ENCODE measurements around the gene DENND1A. TPM values are rescaled to one million over a fixed set of nuclear protein-coding genes. Genes with fewer than 3 reads are reported as not detected.

The DENND1A gene
- total RNA-seq, 1 experiment from 2014 or later = 42.5 TPM

DNA sequence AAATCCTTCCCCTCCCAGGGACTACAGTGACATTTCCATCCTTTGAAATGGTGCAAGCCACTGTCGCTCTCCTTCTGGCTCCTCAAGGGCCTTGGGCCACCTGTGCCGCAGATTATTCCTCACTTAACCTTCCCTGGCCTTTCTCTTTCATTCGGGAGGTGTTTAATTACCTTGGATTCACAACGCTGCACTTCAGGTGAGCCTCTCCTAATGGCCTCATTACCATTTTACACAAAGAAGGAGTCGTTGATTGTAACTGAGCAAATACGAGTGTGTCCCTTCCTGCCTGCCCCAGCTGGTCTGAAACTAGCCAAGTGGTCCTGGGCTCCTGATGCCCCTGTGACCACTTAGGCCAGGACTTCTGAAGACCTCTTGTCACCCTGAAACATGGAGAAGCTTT is 368.9 kb downstream of the DENND1A start:
- H3K27ac Mint-ChIP-seq (ENCODE audit: low read depth, unreplicated experiment) = no peak overlapping the region
- no TSS peak for BruUV-seq (replicated peaks)
- no peaks in the 10 kb centered on the region for H3K27me3 Mint-ChIP-seq (ENCODE audit: insufficient read depth, unreplicated experiment)
- H3K4me3 Mint-ChIP-seq (ENCODE audit: unreplicated experiment) = no peak overlapping the region
- intact Hi-C loops (cut with micrococcal nuclease) = no loop called here
- peaks cover 8% of the 10 kb centered on the region for H3K4me1 Mint-ChIP-seq (ENCODE audit: insufficient read depth, unreplicated experiment)
- ChIA-PET CTCF (no interaction called here), POLR2A (no interaction called here)
- H3K9me3 Mint-ChIP-seq (ENCODE audit: unreplicated experiment) = no peaks in the 10 kb centered on the region
- peaks cover 11% of the 10 kb centered on the region for H3K36me3 Mint-ChIP-seq (ENCODE audit: insufficient read depth, unreplicated experiment)
- DNase-seq (ENCODE audit: unreplicated experiment) = no peak
- TF ChIP-seq, protein P1, sequence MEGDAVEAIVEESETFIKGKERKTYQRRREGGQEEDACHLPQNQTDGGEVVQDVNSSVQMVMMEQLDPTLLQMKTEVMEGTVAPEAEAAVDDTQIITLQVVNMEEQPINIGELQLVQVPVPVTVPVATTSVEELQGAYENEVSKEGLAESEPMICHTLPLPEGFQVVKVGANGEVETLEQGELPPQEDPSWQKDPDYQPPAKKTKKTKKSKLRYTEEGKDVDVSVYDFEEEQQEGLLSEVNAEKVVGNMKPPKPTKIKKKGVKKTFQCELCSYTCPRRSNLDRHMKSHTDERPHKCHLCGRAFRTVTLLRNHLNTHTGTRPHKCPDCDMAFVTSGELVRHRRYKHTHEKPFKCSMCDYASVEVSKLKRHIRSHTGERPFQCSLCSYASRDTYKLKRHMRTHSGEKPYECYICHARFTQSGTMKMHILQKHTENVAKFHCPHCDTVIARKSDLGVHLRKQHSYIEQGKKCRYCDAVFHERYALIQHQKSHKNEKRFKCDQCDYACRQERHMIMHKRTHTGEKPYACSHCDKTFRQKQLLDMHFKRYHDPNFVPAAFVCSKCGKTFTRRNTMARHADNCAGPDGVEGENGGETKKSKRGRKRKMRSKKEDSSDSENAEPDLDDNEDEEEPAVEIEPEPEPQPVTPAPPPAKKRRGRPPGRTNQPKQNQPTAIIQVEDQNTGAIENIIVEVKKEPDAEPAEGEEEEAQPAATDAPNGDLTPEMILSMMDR (IDR thresholded peaks at IDR 0.05; ENCODE audit: unreplicated experiment) = no peak

DNA sequence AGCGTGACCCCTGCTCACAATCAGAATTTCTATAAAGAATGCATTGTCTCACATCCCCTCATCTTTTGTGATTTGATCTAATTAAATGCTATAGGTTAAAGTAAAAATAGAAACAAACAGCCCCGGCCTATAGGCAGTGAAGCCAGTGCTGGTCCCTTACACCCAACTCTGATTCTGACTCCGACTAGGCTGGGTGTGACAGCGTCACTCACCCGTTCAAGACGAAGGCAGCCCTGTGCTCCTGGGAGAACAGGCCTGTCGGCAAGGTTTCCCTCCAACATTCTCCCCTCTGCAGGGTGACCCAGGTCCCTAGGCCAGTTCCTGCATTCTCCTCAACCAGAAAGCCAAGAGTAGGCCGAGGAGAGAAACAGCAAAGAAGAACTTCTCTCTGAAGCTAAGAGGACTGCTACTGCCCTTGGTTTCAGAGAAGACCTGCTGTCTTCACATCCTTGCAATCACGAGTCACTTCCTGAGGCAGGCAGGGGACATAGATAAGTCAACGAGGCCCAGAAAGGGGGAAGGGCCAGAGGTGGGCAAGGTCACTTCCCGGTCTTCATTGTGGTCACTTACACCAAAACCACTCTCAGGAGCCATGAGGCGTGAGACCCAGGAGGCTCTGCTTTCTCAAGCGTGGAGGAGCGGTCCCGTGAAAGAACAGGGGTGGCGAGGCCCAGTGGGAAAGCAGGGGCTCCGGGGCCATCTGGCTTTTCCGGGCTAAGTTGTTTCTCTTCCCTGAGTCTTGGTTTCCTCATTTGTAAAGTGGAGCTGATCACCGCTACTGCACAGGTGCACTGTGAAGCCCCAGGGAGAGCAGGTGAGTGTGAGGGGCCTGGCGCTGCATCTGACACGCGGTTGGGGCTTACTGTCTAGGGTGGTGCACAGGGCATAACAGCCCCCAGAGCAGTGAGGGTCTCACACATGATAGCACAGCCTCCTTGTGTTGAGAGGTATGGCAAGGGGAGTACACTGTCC is 373.2 kb downstream of the DENND1A start:
- Mint-ChIP-seq H3K36me3 (ENCODE audit: insufficient read depth, unreplicated experiment) (peaks cover 6% of the 10 kb centered on the region), H3K4me3 (ENCODE audit: unreplicated experiment) (no peak overlapping the region), H3K27ac (ENCODE audit: low read depth, unreplicated experiment) (no peak overlapping the region), H3K9me3 (ENCODE audit: unreplicated experiment) (no peaks in the 10 kb centered on the region), H3K4me1 (ENCODE audit: insufficient read depth, unreplicated experiment) (no peaks in the 10 kb centered on the region), H3K27me3 (ENCODE audit: insufficient read depth, unreplicated experiment) (no peaks in the 10 kb centered on the region)
- no peak for DNase-seq (ENCODE audit: unreplicated experiment)
- BruUV-seq (replicated peaks) = no TSS peak
- CTCF ChIA-PET = interaction anchor here (2.6 kb wide), 1 partner anchor 13 kb away, joined by 9 read pairs; no protein-coding TSS in a partner anchor
- TF ChIP-seq, protein P1 (IDR thresholded peaks at IDR 0.05; ENCODE audit: unreplicated experiment) = no peak
- POLR2A ChIA-PET = no interaction called here
- intact Hi-C loops (cut with micrococcal nuclease) = no loop called here

DNA sequence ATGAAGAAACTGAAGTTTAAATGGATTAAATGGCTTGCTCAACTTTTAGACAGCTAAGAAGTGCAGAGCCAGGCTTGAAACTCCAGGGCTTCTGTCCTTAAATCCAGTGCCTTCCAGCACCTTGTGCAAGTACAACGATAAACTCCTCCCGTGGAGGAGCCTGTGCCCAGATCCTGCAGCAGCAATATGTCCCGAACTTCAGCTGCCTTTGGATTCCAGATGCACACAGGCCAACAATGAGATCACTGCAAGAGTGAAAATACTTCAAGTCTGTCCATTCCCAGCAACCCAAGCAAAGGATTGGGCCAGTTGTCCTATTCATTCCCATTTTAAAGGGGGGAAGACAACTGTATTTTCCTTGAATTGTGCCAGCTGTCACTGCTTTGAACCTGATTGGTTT is 374.3 kb downstream of the DENND1A start:
- POLR2A ChIA-PET = no interaction called here
- H3K9me3 Mint-ChIP-seq (ENCODE audit: unreplicated experiment) = no peaks in the 10 kb centered on the region
- no peaks in the 10 kb centered on the region for H3K4me1 Mint-ChIP-seq (ENCODE audit: insufficient read depth, unreplicated experiment)
- H3K4me3 Mint-ChIP-seq (ENCODE audit: unreplicated experiment) = no peak overlapping the region
- intact Hi-C loops (cut with micrococcal nuclease) = no loop called here
- no peak overlapping the region for H3K27ac Mint-ChIP-seq (ENCODE audit: low read depth, unreplicated experiment)
- H3K36me3 Mint-ChIP-seq (ENCODE audit: insufficient read depth, unreplicated experiment) = peaks cover 6% of the 10 kb centered on the region
- H3K27me3 Mint-ChIP-seq (ENCODE audit: insufficient read depth, unreplicated experiment) = no peaks in the 10 kb centered on the region
- CTCF ChIA-PET = no interaction called here
- TF ChIP-seq, protein P1 (IDR thresholded peaks at IDR 0.05; ENCODE audit: unreplicated experiment) = no peak
- no TSS peak for BruUV-seq (replicated peaks)
- DNase-seq (ENCODE audit: unreplicated experiment) = no peak

DNA sequence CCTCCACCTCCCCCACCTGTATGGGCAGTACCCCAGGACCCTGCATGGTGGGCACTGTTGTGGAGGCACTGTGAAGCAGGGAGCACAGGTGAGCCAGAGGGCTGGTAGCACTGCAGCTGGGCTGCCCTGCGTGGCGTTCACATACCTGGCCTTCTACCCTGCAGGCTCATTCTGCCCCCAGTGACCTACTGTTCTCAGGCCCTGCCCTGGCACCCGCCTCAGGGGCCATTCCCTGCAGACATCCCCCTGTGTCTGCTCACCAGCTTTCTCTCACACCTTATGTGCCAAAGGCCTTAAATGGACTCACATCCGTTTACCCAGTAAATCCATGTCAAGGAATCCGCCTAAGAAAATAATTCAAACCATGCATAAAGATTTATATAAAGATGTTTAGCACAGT is 377.4 kb downstream of the DENND1A start:
- H3K36me3 Mint-ChIP-seq (ENCODE audit: insufficient read depth, unreplicated experiment) = peaks cover 6% of the 10 kb centered on the region
- H3K4me3 Mint-ChIP-seq (ENCODE audit: unreplicated experiment) = no peak overlapping the region
- H3K27me3 Mint-ChIP-seq (ENCODE audit: insufficient read depth, unreplicated experiment) = no peaks in the 10 kb centered on the region
- ChIA-PET CTCF (interaction anchor here (0.6 kb wide), 1 partner anchor 187 kb away, joined by 3 read pairs; no protein-coding TSS in a partner anchor), POLR2A (no interaction called here)
- intact Hi-C loops (cut with micrococcal nuclease) = no loop called here
- H3K9me3 Mint-ChIP-seq (ENCODE audit: unreplicated experiment) = no peaks in the 10 kb centered on the region
- no peak for DNase-seq (ENCODE audit: unreplicated experiment)
- H3K27ac Mint-ChIP-seq (ENCODE audit: low read depth, unreplicated experiment) = no peak overlapping the region
- no peaks in the 10 kb centered on the region for H3K4me1 Mint-ChIP-seq (ENCODE audit: insufficient read depth, unreplicated experiment)
- no TSS peak for BruUV-seq (replicated peaks)
- TF ChIP-seq, protein P1 (IDR thresholded peaks at IDR 0.05; ENCODE audit: unreplicated experiment) = no peak
